ENCODE data around the gene HOXD4. TPM values are rescaled to one million over a fixed set of nuclear protein-coding genes. Genes with fewer than 3 reads are reported as not detected.

Gene HOXD4
- total RNA-seq, 1 donor from 2014 or later, result not detected

DNA sequence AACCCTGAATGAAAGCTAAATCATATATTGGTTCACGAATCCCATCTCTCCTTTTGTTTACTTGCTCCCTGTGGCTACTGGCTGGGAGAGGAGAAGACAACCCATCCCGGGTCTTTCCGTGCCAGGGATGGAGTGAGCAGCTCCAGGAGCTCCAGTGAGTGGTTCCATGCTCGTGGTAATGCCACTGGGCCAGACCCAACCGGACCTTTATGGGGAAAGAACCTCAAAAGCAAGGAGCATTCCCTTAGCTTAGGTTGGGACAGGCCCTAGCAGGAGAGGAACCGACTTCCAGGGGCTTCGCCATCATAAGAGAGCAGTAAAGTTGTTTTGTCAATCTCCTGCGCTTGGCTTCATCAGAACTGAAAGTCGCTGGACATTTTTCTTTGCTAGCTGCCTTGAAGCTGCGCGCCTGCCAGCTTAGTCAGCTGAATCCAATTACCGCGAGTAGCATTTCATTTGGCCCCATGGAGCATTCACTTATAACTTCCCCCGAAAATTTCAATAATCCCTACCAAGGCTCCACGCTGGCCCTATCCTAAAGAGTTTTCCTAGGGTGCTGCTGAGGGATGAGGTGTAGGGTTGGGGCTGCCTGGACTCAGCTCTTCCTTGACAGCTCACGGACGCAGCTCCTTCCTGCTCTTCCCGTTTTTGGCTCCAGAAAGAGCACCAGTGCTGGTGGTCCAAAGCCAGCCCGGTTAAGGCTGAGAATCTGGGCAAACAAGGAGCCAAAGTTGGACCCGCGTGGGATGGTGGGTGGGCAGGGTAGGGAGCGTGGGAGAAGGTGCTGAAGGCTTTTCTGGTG is 10.7 kb downstream of the HOXD4 start:
- no peak for DNase-seq
- intact Hi-C loops (cut with DNase I), result no loop called here
- ATAC-seq (ENCODE audit: poor library complexity), result no peak

DNA sequence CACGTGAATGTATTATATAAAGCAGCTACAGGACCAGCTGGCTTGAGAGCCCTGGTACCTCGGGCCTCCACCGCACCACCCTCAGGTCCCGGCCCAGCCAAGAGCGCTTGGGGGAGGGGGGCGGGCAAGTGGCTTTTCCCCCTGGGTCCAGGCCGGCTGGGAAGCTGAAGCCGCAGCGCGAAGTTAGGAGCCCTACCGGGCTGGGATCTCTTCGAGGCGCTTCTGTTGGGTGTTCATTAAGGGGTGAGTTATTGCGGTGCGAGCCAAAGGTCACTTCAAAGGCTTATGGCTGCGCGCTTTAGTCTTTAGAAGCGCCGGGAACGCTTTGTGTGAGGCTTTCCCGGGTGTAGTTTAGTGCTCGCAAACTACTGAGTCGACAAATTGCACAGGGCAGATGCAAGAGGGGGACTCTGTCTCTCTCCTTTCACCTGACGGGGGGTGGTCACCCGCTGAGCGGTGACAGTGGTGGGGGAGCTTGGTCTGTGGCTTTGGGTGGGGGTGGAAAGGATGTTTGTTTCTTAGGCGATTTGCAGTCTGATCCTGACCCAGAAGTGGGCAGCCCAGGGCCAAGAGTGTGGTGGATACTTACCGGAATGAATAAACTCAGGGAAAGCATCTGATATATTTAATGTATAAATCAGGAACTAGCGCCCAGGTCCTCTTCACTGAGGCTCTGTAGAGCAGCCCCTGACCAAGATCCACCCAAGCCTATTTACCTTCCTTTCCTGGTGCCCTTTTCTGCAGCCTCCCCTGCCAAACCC is 11.7 kb downstream of the HOXD4 start:
- DNase-seq (no peak), ATAC-seq (ENCODE audit: poor library complexity) (no peak)
- intact Hi-C loops (cut with DNase I), result no loop called here

DNA sequence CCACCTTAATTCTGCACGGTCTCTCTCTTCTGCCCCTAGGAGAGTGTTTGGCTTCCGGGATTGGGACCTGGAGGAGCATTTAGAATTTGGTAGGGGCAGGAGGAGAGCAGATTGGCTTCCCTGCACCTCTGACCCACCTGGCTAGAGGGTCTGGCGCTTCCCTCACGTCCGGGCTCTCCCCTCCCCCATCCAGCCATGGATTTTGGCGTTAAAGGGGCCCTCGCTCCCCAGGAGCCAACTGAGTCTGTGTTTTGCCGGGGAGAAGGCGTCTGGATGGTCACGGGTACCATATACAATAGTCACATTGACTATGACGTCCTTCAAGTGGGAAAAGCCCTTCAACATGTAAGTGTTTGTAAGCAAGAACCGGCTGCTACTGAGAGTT is 12.3 kb downstream of the HOXD4 start:
- intact Hi-C loops (cut with DNase I), result no loop called here
- no peak for DNase-seq
- ATAC-seq (ENCODE audit: poor library complexity), result no peak

- no peak for DNase-seq
- intact Hi-C loops (cut with DNase I), result no loop called here
- no peak for ATAC-seq (ENCODE audit: poor library complexity)
These were observed 12.9 kb downstream of the HOXD4 start for GRCh38 chr2:176164201-176164600.

GRCh38 chr2:176164611-176165369 is 13.4 kb downstream of the HOXD4 start:
- no peak for DNase-seq
- intact Hi-C loops (cut with DNase I), result no loop called here
- ATAC-seq (ENCODE audit: poor library complexity), result no peak

GRCh38 chr2:176165370-176166050 is 14.2 kb downstream of the HOXD4 start:
- ATAC-seq (ENCODE audit: poor library complexity), result no peak
- no peak for DNase-seq
- intact Hi-C loops (cut with DNase I), result no loop called here

GRCh38 chr2:176166272-176166671 is 14.9 kb downstream of the HOXD4 start:
- no peak for ATAC-seq (ENCODE audit: poor library complexity)
- no peak for DNase-seq
- intact Hi-C loops (cut with DNase I), result no loop called here

DNA sequence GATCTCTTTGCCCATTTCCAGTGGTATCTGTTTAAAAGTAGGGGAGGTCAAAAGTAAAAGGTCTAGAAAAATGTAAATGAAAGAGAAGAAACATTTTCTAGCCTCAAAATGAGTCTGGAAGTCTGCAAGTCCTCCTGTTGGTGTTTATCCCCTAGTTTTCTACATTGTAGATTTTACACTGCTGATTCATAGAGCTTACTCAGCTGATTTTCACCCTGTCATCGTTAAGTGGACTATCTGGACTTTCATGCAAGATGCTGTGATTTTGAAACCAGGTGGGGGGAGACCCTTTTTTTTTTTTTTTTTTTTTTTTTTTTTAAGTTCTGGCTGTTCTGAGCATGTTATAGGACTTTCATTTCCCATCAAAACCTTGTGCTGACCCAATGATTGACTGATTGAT is 16.0 kb downstream of the HOXD4 start:
- DNase-seq (no peak), ATAC-seq (ENCODE audit: poor library complexity) (no peak)
- intact Hi-C loops (cut with DNase I), result no loop called here

DNA sequence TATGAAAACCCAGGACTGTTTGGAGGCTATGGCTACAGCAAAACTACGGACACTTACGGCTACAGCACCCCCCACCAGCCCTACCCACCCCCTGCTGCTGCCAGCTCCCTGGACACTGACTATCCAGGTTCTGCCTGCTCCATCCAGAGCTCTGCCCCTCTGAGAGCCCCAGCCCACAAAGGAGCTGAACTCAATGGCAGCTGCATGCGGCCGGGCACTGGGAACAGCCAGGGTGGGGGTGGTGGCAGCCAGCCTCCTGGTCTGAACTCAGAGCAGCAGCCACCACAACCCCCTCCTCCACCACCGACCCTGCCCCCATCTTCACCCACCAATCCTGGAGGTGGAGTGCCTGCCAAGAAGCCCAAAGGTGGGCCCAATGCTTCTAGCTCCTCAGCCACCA is 17.8 kb downstream of the HOXD4 start:
- ATAC-seq (ENCODE audit: poor library complexity) (no peak), DNase-seq (no peak)
- intact Hi-C loops (cut with DNase I), result no loop called here

- DNase-seq, result no peak
These were observed 18.4 kb downstream of the HOXD4 start for GRCh38 chr2:176169711-176170110.

GRCh38 chr2:176170602-176171305 is 19.4 kb downstream of the HOXD4 start:
- no peak for DNase-seq
- intact Hi-C loops (cut with DNase I), result no loop called here
- ATAC-seq (ENCODE audit: poor library complexity), result no peak

More at GRCh38 chr2:176169711-176170110, 18.4 kb downstream of the HOXD4 start:
- intact Hi-C loops (cut with DNase I), result no loop called here
- no peak for ATAC-seq (ENCODE audit: poor library complexity)

GRCh38 chr2:176171351-176172006 is 20.1 kb downstream of the HOXD4 start:
- ATAC-seq (ENCODE audit: poor library complexity), result no peak
- intact Hi-C loops (cut with DNase I), result no loop called here
- no peak for DNase-seq

DNA sequence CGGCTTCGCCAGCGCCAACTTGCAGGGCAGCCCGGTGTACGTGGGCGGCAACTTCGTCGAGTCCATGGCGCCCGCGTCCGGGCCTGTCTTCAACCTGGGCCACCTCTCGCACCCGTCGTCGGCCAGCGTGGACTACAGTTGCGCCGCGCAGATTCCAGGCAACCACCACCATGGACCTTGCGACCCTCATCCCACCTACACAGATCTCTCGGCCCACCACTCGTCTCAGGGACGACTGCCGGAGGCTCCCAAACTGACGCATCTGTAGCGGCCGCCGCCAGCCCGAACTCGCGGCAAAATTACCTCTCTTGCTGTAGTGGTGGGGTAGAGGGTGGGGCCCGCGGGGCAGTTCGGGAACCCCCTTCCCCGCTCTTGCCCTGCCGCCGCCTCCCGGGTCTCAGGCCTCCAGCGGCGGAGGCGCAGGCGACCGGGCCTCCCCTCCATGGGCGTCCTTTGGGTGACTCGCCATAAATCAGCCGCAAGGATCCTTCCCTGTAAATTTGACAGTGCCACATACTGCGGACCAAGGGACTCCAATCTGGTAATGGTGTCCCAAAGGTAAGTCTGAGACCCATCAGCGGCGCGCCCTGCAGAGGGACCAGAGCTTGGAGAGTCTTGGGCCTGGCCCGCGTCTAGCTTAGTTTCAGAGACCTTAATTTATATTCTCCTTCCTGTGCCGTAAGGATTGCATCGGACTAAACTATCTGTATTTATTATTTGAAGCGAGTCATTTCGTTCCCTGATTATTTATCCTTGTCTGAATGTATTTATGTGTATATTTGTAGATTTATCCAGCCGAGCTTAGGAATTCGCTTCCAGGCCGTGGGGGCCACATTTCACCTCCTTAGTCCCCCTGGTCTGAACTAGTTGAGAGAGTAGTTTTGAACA is 20.9 kb downstream of the HOXD4 start:
- no peak for ATAC-seq (ENCODE audit: poor library complexity)
- intact Hi-C loops (cut with DNase I), result no loop called here

GRCh38 chr2:176172895-176173566 is 21.7 kb downstream of the HOXD4 start:
- DNase-seq (no peak), ATAC-seq (ENCODE audit: poor library complexity) (no peak)
- intact Hi-C loops (cut with DNase I), result no loop called here

More for the DNA sequence above, 20.9 kb downstream of the HOXD4 start:
- DNase-seq, result no peak

GRCh38 chr2:176173567-176174381 is 22.4 kb downstream of the HOXD4 start:
- ATAC-seq (ENCODE audit: poor library complexity), result no peak
- intact Hi-C loops (cut with DNase I), result no loop called here
- no peak for DNase-seq

DNA sequence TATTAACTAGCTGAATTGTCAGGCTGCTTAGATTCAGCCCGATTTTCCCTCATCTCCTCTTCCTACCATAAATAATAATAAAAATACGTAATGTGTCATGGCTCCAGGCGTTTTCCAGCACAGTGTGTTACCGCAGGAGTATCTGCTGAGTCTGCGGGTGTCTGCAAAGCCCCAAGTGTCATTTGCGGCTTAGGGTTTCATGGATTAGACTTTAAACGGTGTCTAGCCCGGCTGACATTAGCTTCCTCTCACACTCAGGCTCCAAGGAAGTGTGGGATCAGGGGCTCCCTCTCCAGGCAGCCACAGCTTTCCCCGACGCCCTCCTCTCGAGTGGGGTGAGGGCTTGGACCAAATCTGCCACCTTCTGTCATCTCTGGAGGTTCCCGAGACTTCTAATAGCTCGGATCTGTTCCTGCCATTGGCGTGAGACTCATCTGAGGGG is 23.1 kb downstream of the HOXD4 start:
- ATAC-seq (ENCODE audit: poor library complexity) (no peak), DNase-seq (no peak)
- intact Hi-C loops (cut with DNase I), result no loop called here
